ENCODE data around the gene OTC.

DNA sequence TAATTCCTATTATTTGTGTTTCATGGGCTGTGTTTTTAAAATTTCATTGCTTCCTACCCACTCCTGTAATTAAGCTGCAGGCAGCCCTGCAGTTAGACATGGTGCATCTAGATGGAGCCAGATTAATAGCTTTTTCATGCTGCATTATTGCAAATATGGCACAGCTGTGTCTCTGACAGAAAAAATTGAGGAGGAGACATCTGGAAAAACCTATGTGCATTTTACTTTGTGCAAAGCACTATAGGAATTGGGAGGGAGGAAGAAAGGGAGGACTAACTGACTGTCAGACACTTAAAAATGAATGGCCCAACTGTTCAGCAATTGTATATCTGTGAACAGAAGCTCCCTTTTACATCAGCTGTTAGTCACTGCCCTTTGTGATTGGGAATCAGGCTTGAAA is 17.0 kb upstream of the OTC start:
- TF ChIP-seq POLR2A (IDR thresholded peaks at IDR 0.05) (no peak), POLR2AphosphoS5 (IDR thresholded peaks at IDR 0.05) (no peak)
- TF ChIP-seq, protein P1, sequence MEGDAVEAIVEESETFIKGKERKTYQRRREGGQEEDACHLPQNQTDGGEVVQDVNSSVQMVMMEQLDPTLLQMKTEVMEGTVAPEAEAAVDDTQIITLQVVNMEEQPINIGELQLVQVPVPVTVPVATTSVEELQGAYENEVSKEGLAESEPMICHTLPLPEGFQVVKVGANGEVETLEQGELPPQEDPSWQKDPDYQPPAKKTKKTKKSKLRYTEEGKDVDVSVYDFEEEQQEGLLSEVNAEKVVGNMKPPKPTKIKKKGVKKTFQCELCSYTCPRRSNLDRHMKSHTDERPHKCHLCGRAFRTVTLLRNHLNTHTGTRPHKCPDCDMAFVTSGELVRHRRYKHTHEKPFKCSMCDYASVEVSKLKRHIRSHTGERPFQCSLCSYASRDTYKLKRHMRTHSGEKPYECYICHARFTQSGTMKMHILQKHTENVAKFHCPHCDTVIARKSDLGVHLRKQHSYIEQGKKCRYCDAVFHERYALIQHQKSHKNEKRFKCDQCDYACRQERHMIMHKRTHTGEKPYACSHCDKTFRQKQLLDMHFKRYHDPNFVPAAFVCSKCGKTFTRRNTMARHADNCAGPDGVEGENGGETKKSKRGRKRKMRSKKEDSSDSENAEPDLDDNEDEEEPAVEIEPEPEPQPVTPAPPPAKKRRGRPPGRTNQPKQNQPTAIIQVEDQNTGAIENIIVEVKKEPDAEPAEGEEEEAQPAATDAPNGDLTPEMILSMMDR (IDR thresholded peaks at IDR 0.05), result no peak
